Measurements from ENCODE around the gene RANBP17. TPM values are rescaled to one million over a fixed set of nuclear protein-coding genes. Genes with fewer than 3 reads are reported as not detected.

RANBP17 gene
- total RNA-seq, 1 experiment from 2014 or later: not detected

GRCh38 chr5:171299228-171299627, 437.4 kb downstream of the RANBP17 start:
- CTCF ChIA-PET: no interaction called here
- POLR2A ChIA-PET (ENCODE audit: low non-redundant PET): no interaction called here
- Histone ChIP-seq H3K36me3 (ENCODE audit: insufficient read depth, low read length, poor library complexity, severe bottlenecking) (no peaks in the 10 kb centered on the region), H3K4me1 (ENCODE audit: insufficient read depth, low read length, poor library complexity, severe bottlenecking) (no peaks in the 10 kb centered on the region), H3K27me3 (replicated peaks; ENCODE audit: insufficient read depth, low read depth, low read length, poor library complexity) (peaks cover 45% of the 10 kb centered on the region), H3K4me3 (ENCODE audit: low read depth, low read length, poor library complexity, severe bottlenecking) (no peak overlapping the region), H3K9me3 (ENCODE audit: low read depth, low read length, poor library complexity, severe bottlenecking) (no peaks in the 10 kb centered on the region), H3K27ac (ENCODE audit: low read depth, low read length, poor library complexity, severe bottlenecking) (no peak overlapping the region)
- intact Hi-C loops (cut with micrococcal nuclease; ENCODE audit: unreplicated experiment): no loop called here
- TF ChIP-seq, protein P1, sequence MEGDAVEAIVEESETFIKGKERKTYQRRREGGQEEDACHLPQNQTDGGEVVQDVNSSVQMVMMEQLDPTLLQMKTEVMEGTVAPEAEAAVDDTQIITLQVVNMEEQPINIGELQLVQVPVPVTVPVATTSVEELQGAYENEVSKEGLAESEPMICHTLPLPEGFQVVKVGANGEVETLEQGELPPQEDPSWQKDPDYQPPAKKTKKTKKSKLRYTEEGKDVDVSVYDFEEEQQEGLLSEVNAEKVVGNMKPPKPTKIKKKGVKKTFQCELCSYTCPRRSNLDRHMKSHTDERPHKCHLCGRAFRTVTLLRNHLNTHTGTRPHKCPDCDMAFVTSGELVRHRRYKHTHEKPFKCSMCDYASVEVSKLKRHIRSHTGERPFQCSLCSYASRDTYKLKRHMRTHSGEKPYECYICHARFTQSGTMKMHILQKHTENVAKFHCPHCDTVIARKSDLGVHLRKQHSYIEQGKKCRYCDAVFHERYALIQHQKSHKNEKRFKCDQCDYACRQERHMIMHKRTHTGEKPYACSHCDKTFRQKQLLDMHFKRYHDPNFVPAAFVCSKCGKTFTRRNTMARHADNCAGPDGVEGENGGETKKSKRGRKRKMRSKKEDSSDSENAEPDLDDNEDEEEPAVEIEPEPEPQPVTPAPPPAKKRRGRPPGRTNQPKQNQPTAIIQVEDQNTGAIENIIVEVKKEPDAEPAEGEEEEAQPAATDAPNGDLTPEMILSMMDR (conservative IDR thresholded peaks at IDR 0.05; ENCODE audit: low read depth, low read length): no peak
- TF ChIP-seq EZH2 (IDR thresholded peaks at IDR 0.05; ENCODE audit: borderline replicate concordance, low read depth, low read length, poor library complexity, severe bottlenecking): no peak
- BruUV-seq (replicated peaks): no TSS peak
- DNase-seq (ENCODE audit: low spot score): no peak

DNA sequence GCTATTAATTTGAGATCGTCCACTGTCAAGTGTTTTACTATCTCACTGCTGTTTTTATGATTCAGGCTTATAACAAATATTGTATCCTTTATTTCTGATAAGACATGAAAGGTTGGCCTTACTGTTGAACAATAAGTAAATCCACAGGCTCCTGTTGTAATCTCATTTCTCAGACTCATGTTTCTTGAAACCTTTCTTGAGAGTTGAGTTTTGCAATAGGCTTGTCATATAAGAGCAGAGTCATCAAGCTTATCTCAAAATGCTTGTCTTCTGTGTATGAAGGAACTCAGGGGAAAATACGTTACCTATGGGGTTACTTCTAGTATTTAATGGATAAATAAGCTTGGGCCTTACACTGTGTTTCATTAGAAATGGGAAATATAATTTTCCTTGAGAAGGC, 438.0 kb downstream of the RANBP17 start:
- ChIA-PET POLR2A (ENCODE audit: low non-redundant PET) (no interaction called here), CTCF (no interaction called here)
- peaks cover 51% of the 10 kb centered on the region for H3K27me3 ChIP-seq (replicated peaks; ENCODE audit: insufficient read depth, low read depth, low read length, poor library complexity)
- H3K36me3 ChIP-seq (ENCODE audit: insufficient read depth, low read length, poor library complexity, severe bottlenecking): no peaks in the 10 kb centered on the region
- no TSS peak for BruUV-seq (replicated peaks)
- no peaks in the 10 kb centered on the region for H3K9me3 ChIP-seq (ENCODE audit: low read depth, low read length, poor library complexity, severe bottlenecking)
- no peak overlapping the region for H3K27ac ChIP-seq (ENCODE audit: low read depth, low read length, poor library complexity, severe bottlenecking)
- no peak for DNase-seq (ENCODE audit: low spot score)
- intact Hi-C loops (cut with micrococcal nuclease; ENCODE audit: unreplicated experiment): no loop called here
- no peaks in the 10 kb centered on the region for H3K4me1 ChIP-seq (ENCODE audit: insufficient read depth, low read length, poor library complexity, severe bottlenecking)
- TF ChIP-seq, protein P1 (conservative IDR thresholded peaks at IDR 0.05; ENCODE audit: low read depth, low read length): no peak
- no peak for TF ChIP-seq EZH2 (IDR thresholded peaks at IDR 0.05; ENCODE audit: borderline replicate concordance, low read depth, low read length, poor library complexity, severe bottlenecking)
- no peak overlapping the region for H3K4me3 ChIP-seq (ENCODE audit: low read depth, low read length, poor library complexity, severe bottlenecking)

DNA sequence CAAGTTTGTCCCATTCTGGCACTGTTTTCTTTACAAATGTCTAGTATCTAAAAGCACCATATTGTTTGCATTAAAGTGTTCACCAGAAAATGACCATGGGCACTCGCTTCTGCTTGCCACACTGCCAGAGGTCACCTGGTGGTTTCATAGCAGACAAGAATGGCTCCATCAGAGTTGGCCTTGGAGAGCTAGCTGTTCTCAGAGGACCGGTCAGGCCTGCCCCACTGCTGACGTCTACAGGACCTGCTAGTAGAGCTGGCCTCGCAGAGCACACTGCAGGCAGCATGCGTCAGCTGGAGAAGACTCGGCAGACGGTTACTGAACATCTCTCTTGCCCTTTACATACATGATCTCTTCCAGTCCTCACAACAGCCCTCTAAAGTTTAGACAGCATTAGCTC, 438.5 kb downstream of the RANBP17 start:
- CTCF ChIA-PET: no interaction called here
- intact Hi-C loops (cut with micrococcal nuclease; ENCODE audit: unreplicated experiment): no loop called here
- TF ChIP-seq EZH2 (IDR thresholded peaks at IDR 0.05; ENCODE audit: borderline replicate concordance, low read depth, low read length, poor library complexity, severe bottlenecking): no peak
- TF ChIP-seq, protein P1 (conservative IDR thresholded peaks at IDR 0.05; ENCODE audit: low read depth, low read length): no peak

More for the DNA sequence above, 438.5 kb downstream of the RANBP17 start:
- H3K36me3 ChIP-seq (ENCODE audit: insufficient read depth, low read length, poor library complexity, severe bottlenecking): no peaks in the 10 kb centered on the region
- no peak overlapping the region for H3K4me3 ChIP-seq (ENCODE audit: low read depth, low read length, poor library complexity, severe bottlenecking)
- no TSS peak for BruUV-seq (replicated peaks)
- no peak for DNase-seq (ENCODE audit: low spot score)
- no peak overlapping the region for H3K27ac ChIP-seq (ENCODE audit: low read depth, low read length, poor library complexity, severe bottlenecking)
- H3K4me1 ChIP-seq (ENCODE audit: insufficient read depth, low read length, poor library complexity, severe bottlenecking): no peaks in the 10 kb centered on the region
- peaks cover 56% of the 10 kb centered on the region for H3K27me3 ChIP-seq (replicated peaks; ENCODE audit: insufficient read depth, low read depth, low read length, poor library complexity)
- H3K9me3 ChIP-seq (ENCODE audit: low read depth, low read length, poor library complexity, severe bottlenecking): no peaks in the 10 kb centered on the region
- POLR2A ChIA-PET (ENCODE audit: low non-redundant PET): no interaction called here

Data from A673 (cell line).